T-helper 2 cell treated with Interferon-gamma antibody and Interleukin-4, amounts not matched to agents 5 μg/mL and 100 μg/mL, for 36 hours (primary cell): ENCODE data around the gene NPHP4.

ENCODE experiments used
- DNase-seq: peaks from one replicate; pipeline ENCODE4 v3.0.0; 2021; ENCODE audit warnings: low spot score
- H3K27ac Mint-ChIP-seq: one replicate; pipeline ENCODE4 v1.8.0; 2021; ENCODE audit warnings: mild to moderate bottlenecking, mixed read lengths
- H3K27me3 Mint-ChIP-seq: one replicate; pipeline ENCODE4 v1.8.0; 2021; ENCODE audit warnings: low read depth, mixed read lengths
- H3K36me3 Mint-ChIP-seq: one replicate; pipeline ENCODE4 v1.8.0; 2021; ENCODE audit warnings: low read depth, mixed read lengths
- H3K4me1 Mint-ChIP-seq: one replicate; pipeline ENCODE4 v1.8.0; 2021; ENCODE audit warnings: low read depth, mixed read lengths
- H3K4me3 Mint-ChIP-seq: one replicate; pipeline ENCODE4 v1.8.0; 2022; ENCODE audit warnings: mild to moderate bottlenecking, moderate library complexity, mixed read lengths
- H3K9me3 Mint-ChIP-seq: one replicate; pipeline ENCODE4 v1.8.0; 2021; ENCODE audit warnings: mixed read lengths

NPHP4 gene

DNA sequence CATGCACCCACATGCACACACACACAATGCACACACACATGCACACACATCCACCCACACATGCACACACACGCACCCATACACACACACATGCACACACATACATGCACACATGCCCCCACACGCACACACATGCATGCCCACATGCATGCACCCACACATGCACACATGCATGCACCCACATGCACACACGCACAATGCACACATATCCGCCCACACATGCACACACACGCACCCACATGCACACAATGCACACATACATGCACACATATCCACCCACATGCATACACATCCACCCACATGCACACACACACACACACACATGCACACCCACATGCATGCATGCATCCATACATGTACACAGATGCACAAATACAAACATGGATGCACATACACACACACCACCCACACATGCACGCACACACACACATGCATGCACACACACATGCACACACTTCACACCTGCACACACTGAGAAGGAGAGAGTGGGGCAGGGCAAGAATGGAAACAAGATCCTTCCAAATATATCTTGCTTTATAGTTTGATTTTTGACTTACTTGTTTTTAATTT, 123.2 kb downstream of the NPHP4 start:
- H3K36me3 Mint-ChIP-seq: peaks cover 8% of the 10 kb centered on the region
- no peak for DNase-seq
- H3K4me3 Mint-ChIP-seq: no peak overlapping the region
- H3K27me3 Mint-ChIP-seq: no peaks in the 10 kb centered on the region
- H3K4me1 Mint-ChIP-seq: peaks cover 3% of the 10 kb centered on the region
- H3K27ac Mint-ChIP-seq: no peak overlapping the region
- H3K9me3 Mint-ChIP-seq: peaks cover 9% of the 10 kb centered on the region

DNA sequence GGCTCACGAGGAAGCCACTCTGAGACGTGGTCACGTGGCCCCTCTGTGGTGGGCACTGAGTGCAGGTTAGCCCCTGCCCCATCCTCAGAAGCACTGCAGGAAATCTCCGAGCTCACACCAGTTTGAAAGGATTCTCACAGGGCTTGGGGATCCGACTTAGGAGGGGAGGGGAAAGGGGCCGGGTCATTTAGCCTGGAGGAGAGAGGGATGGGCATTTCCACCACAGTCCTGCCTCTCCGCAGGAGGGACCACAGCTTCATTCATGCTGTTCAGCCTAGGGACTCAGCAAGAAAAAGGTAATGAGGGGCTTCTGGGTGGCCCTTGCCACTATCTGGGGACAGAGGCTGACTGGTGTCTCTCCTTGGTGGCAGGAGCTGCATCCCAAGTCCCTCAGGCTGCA, 126.5 kb downstream of the NPHP4 start:
- no peaks in the 10 kb centered on the region for H3K4me1 Mint-ChIP-seq
- no peak overlapping the region for H3K4me3 Mint-ChIP-seq
- peaks cover 9% of the 10 kb centered on the region for H3K9me3 Mint-ChIP-seq
- no peak overlapping the region for H3K27ac Mint-ChIP-seq
- H3K27me3 Mint-ChIP-seq: no peaks in the 10 kb centered on the region
- peaks cover 3% of the 10 kb centered on the region for H3K36me3 Mint-ChIP-seq
- no peak for DNase-seq

DNA sequence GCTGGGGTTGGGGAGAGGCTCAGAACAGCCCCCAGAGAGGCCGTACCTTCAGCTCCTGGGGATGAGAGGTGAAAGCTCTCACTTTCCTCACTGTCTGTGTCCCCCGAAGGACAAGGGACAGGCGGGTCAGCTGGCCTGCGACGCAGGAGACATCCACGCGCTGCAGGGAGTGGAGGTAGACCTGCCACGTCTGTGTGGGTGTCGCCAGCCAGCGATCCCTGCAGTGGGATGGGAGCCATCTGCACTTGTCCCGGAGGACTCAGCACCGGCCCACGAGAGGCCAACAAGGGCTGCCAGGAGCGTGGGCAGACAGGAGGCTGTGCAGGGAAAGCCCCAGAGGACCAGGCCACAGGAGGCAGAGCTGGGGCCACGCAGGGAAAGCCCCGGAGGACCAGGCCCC, 127.2 kb downstream of the NPHP4 start:
- H3K27me3 Mint-ChIP-seq: no peaks in the 10 kb centered on the region
- no peak overlapping the region for H3K27ac Mint-ChIP-seq
- DNase-seq: no peak
- peaks cover 9% of the 10 kb centered on the region for H3K9me3 Mint-ChIP-seq
- no peaks in the 10 kb centered on the region for H3K4me1 Mint-ChIP-seq
- no peak overlapping the region for H3K4me3 Mint-ChIP-seq
- H3K36me3 Mint-ChIP-seq: peaks cover 3% of the 10 kb centered on the region

DNA sequence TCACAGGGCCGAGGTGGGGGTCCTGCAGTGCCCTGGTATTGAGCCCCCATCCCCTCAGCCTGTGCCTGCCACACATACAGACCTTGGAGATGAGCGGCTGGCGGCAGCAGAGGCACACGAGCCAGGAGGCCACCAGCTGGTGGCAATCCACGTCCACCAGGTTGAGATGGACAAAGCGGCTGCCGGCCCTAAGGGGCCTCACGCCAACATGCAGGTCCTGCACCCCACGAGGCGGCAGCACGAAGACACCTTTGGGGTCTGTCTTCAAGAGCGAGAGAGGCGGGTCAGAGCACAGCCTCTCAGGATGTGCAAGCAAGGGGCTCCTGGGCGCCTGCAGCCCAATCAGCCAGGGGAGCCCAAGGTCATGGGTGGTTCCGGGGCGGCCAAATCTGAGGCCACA, 128.0 kb downstream of the NPHP4 start:
- H3K27ac Mint-ChIP-seq: no peak overlapping the region
- DNase-seq: no peak
- no peak overlapping the region for H3K4me3 Mint-ChIP-seq
- H3K36me3 Mint-ChIP-seq: peaks cover 3% of the 10 kb centered on the region
- H3K4me1 Mint-ChIP-seq: no peaks in the 10 kb centered on the region
- H3K27me3 Mint-ChIP-seq: no peaks in the 10 kb centered on the region
- H3K9me3 Mint-ChIP-seq: peaks cover 9% of the 10 kb centered on the region

DNA sequence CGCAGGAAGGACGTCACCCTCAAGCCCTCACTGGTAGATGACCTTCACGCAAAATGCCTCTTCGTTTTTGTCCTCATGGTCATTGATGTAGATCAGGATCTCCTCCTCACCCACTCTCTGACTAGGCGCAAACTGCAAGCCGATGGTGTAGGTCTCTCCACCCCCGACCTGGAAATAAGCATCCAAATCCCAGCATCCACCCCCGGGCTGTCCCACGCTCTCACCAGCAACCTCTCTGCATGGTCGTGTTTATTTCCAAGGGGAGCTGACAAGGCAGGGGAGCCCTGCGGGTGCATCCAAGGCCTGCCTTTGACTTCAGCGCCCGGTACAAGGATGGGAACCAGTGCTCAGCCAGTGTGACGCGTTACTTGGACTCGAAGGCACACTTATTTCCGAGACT, 129.0 kb downstream of the NPHP4 start:
- no peaks in the 10 kb centered on the region for H3K27me3 Mint-ChIP-seq
- H3K27ac Mint-ChIP-seq: no peak overlapping the region
- no peaks in the 10 kb centered on the region for H3K4me1 Mint-ChIP-seq
- DNase-seq: no peak
- no peaks in the 10 kb centered on the region for H3K36me3 Mint-ChIP-seq
- no peaks in the 10 kb centered on the region for H3K9me3 Mint-ChIP-seq
- no peak overlapping the region for H3K4me3 Mint-ChIP-seq

DNA sequence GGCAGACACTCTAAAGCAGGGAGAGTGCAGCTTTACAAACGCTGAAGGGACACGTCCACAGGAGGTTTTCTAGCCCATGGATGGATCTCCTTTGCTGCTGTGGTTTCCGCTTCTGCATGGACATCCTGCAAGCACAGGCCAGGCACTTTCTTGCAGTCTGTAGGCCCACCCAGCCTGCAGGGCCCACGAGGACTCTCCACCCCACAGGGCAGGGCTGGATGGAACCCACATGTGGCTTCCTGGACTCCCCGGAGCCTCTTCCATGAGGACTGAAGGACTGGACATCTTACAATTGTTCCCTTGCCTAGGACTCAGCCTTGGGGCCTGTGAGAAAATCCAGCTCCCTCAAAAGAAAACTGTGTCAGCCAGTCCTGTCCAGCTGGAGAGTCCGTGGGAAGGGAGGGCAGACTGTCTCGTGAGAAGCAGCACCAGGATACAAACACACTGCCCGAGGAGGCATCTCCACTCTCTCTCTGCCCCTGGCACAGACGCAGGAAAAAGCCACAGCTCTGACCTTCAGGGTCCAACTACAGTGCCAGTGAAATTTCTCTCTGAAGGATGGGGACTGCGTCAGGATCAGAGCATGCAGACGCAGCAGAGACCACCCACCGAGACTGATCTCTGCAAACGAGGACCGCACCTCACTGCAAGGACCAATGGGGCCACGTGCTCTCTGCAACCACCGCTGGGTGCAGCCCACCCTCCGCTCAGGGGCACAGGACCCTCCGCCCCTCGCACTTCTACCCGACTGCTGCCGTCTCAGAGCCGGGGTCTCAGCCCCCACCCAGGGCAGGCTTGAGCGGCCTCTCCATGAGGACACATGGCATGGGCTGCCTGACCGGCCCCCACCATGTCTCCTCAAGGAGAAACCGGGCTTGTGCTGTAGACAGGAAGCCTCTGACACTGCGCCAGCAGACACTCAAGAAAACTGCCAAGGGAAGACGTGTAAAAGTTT, 130.1 kb downstream of the NPHP4 start:
- Mint-ChIP-seq H3K27me3 (no peaks in the 10 kb centered on the region), H3K9me3 (no peaks in the 10 kb centered on the region), H3K4me1 (no peaks in the 10 kb centered on the region), H3K4me3 (no peak overlapping the region), H3K27ac (no peak overlapping the region), H3K36me3 (no peaks in the 10 kb centered on the region)
- DNase-seq: no peak

DNA sequence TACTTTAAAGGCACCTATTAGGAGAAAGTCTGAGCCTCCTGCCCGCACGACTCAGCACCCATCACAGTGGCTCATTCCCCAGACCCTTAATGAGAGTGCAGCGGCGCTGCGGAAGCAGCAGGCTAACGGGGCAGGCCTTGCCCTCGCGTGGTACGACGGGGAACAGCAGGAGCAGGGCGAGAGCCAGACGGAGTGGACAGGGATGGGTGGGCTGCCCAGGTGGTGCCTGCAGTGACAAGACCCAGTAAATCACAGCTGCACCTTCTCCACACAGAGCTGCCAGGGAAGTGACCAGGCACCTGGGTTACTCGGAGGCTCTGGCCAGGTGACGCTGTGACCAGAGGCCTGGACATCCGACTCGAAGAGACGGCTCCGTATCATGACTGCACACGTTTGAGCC, 131.9 kb downstream of the NPHP4 start:
- Mint-ChIP-seq H3K4me1 (no peaks in the 10 kb centered on the region), H3K4me3 (no peak overlapping the region), H3K36me3 (no peaks in the 10 kb centered on the region), H3K27ac (no peak overlapping the region), H3K27me3 (no peaks in the 10 kb centered on the region), H3K9me3 (no peaks in the 10 kb centered on the region)
- no peak for DNase-seq

DNA sequence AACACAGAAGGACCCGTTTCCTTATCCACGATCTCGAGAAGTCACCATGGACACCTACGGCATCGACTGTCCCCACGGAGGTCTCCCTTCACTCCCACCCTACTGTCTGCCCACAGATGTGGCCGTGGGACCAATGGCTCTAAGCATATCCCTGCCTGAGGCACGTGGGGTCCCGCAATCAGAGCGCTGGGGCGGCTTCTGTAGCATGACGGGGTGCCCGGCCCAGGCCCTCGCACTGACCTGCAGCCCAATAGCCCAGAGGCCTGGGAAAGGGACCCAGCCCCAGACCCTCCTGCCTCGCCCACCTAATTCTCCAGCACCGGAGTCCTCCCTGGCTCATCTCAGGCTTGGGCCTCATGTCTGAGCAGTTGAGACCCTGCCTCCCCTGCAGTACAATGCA, 132.5 kb downstream of the NPHP4 start:
- Mint-ChIP-seq H3K9me3 (no peaks in the 10 kb centered on the region), H3K4me1 (no peaks in the 10 kb centered on the region), H3K4me3 (no peak overlapping the region), H3K27me3 (no peaks in the 10 kb centered on the region), H3K27ac (no peak overlapping the region), H3K36me3 (no peaks in the 10 kb centered on the region)
- DNase-seq: no peak

DNA sequence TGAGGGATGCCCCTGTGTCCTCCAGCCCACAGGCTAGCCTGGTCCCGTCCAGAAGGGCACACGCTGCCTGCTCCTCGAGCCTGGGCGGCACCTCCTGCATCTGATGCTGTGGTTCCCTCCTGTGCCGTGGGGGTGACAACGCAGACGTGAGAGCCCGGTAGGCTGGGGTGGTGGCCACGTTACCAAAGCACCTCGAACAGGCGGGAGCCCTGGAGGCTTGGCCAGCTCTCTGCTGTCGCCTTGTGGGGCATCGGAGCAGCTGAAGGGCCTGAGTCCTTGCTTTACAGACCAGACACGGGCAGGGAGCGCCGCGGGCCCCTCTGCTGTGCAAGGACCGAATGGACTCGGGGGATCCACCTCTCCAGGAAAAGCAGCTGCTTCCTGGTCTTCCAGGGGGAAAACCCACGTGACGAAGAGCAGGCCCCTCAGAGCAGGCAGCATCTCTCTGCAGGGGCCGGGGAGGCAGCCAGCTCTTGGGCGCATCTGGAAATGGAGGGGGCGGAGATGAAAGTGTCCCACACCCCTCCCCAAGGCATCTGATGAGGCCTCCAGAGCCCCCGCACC, 133.3 kb downstream of the NPHP4 start:
- Mint-ChIP-seq H3K9me3 (no peaks in the 10 kb centered on the region), H3K4me3 (no peak overlapping the region), H3K27me3 (no peaks in the 10 kb centered on the region), H3K27ac (no peak overlapping the region), H3K36me3 (no peaks in the 10 kb centered on the region), H3K4me1 (no peaks in the 10 kb centered on the region)
- no peak for DNase-seq

DNA sequence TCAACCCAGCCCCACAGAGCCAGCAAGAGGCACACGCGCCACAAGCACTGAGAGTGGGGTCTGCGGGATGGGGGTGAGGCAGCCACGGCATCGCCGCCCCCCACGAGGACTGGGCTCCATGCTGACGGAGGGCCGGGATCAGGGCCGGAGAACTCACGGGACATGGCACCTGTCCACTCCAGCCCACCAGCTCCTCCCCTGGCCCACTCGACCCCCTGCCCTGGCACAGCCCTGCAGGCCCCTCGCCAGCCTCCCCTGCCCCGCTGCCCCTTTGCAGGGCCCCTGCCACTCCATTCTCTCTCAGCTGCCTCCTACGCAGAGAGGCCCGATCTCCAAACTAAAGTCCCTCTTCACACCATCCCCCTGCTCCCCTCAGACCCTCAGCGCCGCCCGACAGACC, 134.0 kb downstream of the NPHP4 start:
- no peaks in the 10 kb centered on the region for H3K4me1 Mint-ChIP-seq
- H3K9me3 Mint-ChIP-seq: no peaks in the 10 kb centered on the region
- no peak for DNase-seq
- no peaks in the 10 kb centered on the region for H3K27me3 Mint-ChIP-seq
- no peak overlapping the region for H3K4me3 Mint-ChIP-seq
- no peaks in the 10 kb centered on the region for H3K36me3 Mint-ChIP-seq
- no peak overlapping the region for H3K27ac Mint-ChIP-seq

DNA sequence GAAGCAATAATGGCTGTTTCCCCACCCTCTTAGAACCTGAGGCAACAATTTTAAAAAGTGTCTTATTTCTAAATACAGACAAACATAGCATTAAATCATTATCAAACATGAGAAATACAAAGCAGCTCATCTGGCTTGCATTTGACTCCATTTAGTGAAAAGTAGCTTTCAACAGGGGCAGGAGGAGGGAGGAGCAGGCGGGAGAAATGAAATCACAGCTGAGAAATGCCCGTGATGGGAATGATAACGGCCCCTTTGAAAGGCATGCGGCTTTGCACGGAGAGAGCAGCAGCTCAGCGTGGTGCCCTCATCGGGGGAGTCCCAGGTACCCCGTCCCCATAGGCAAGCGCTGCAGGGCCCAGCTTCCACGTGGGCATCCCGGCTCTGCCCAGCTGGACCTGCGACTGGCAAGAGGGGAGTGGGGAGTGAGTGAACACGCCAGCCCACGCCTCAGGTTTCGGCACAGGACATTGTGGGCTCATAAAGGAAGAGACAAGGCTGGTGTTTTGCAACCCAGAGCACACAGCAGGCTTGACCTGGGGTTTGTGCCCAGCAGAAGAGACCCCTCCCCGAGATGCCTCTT, 134.6 kb downstream of the NPHP4 start:
- H3K9me3 Mint-ChIP-seq: no peaks in the 10 kb centered on the region
- no peak for DNase-seq
- H3K36me3 Mint-ChIP-seq: no peaks in the 10 kb centered on the region

DNA sequence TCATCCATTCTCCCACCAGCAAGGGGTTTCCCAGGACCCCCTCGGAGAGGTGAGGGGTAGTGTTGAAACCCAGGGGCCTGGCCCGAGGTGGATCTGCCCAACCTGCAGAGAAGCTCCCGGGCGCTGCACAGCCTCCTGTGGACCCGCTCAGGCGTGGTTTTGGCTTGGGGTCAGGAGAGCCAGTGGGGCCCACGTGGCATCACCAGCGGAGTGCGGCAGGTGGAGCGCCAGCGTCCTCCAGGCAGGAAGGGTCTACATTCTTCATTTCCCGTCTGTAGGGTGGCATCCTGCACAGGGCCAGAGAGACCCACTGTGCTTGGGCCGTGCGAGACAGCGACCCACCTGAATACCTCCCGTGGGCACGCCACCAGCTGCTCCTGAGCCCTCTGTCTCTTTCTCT, 135.2 kb downstream of the NPHP4 start:
- H3K27me3 Mint-ChIP-seq: no peaks in the 10 kb centered on the region
- no peaks in the 10 kb centered on the region for H3K9me3 Mint-ChIP-seq
- no peak for DNase-seq
- H3K36me3 Mint-ChIP-seq: no peaks in the 10 kb centered on the region
- H3K4me3 Mint-ChIP-seq: no peak overlapping the region
- no peak overlapping the region for H3K27ac Mint-ChIP-seq
- H3K4me1 Mint-ChIP-seq: no peaks in the 10 kb centered on the region

More for the DNA sequence above, 134.6 kb downstream of the NPHP4 start:
- Mint-ChIP-seq H3K4me1 (no peaks in the 10 kb centered on the region), H3K27ac (no peak overlapping the region), H3K4me3 (no peak overlapping the region), H3K27me3 (no peaks in the 10 kb centered on the region)

DNA sequence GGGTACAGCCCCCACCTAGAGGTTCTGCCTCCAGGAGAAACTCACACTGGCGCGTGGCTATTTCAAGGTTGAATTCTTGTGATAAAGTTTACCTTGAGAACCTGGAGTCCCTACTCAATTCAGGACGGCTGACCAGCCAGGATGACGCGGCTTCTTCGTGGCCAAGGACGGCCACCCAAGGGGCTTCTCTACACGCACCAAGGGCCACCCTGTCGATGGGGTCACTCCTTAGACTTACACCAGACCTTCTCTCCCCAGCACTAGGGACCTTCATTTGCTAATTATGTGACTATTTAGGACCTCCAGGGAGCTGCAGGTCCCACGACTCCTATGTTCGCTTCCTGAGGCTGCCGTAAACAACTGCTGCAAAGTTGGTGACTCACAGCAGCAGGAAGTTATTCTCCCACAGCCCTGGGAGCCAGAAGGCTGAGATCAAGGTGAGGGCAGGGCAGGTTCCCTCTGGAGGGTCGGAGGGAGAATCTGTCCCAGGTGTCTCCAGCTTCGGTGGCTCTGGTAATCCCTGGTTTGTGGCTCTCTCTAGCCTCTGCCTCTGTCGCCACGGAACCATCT, 135.9 kb downstream of the NPHP4 start:
- no peak overlapping the region for H3K4me3 Mint-ChIP-seq
- no peak overlapping the region for H3K27ac Mint-ChIP-seq
- no peaks in the 10 kb centered on the region for H3K36me3 Mint-ChIP-seq
- no peaks in the 10 kb centered on the region for H3K27me3 Mint-ChIP-seq
- H3K9me3 Mint-ChIP-seq: no peaks in the 10 kb centered on the region
- H3K4me1 Mint-ChIP-seq: no peaks in the 10 kb centered on the region
- no peak for DNase-seq
